Panc1 (cell line): Measurements from ENCODE around the gene CRCP. TPM values are rescaled to one million over a fixed set of nuclear protein-coding genes. Genes with fewer than 3 reads are reported as not detected.

Source experiments
- ATAC-seq: fragments of 200-7000 bp; cut with Tn5 transposase; 2 replicates; pipeline ENCODE4 v1.9.1; 2020; ENCODE audit warnings: mild to moderate bottlenecking, moderate library complexity
- BruUV-seq: library from RNA; stranded (reverse); fragments of 400-500 nt; replicated peaks from 2 replicates; lab custom pipeline; 2021; lab: Mats Ljungman, UMichigan
- CTCF ChIA-PET: fragments of 300-600 bp; sonication (Branson Sonifier 250); formaldehyde crosslinking; loops from one replicate; lab custom pipeline; 2022; ENCODE audit warnings: antibody characterized with exemption; lab: Charles Lee
- POLR2A ChIA-PET: fragments of 300-600 bp; sonication (Branson Sonifier 250); formaldehyde crosslinking; loops from one replicate; lab custom pipeline; 2022; ENCODE audit warnings: antibody characterized with exemption; lab: Charles Lee
- DNase-seq: peaks from one replicate; pipeline ENCODE4 v3.0.0-alpha.2; 2010; ENCODE audit warnings: low read depth, low spot score
- H3K27ac ChIP-seq: 2 replicates; pipeline ENCODE4 v1.5.1; 2011; ENCODE audit warnings: mild to moderate bottlenecking, low read length, inconsistent platforms
- H3K27me3 ChIP-seq: fragments of 200-500 bp; sonication (Bioruptor generic); 2 replicates; pipeline ENCODE4 v1.6.0; 2014; ENCODE audit warnings: low read length, inconsistent platforms; ENCODE audit not compliant: control insufficient read depth, insufficient read depth
- H3K36me3 ChIP-seq: fragments of 200-500 bp; sonication (Bioruptor generic); 2 replicates; pipeline ENCODE4 v1.5.1; 2014; ENCODE audit warnings: inconsistent platforms, mild to moderate bottlenecking, low read length, moderate library complexity; ENCODE audit not compliant: control insufficient read depth, insufficient read depth
- H3K4me1 ChIP-seq: 2 replicates; pipeline ENCODE4 v1.5.1; 2011; ENCODE audit warnings: inconsistent platforms, mild to moderate bottlenecking, low read length, moderate library complexity; ENCODE audit not compliant: control insufficient read depth, insufficient read depth
- H3K4me3 ChIP-seq, 2 experiments: 2 replicates each; pipeline ENCODE4 v1.5.1; 2011 to 2012; ENCODE audit warnings: low read depth in 2 of 2, low read length in 2 of 2, mild to moderate bottlenecking in 2 of 2, inconsistent platforms in 1 of 2, moderate library complexity in 1 of 2
- H3K9me3 ChIP-seq: fragments of 200-500 bp; sonication (Bioruptor generic); 2 replicates; pipeline ENCODE4 v1.5.1; 2014; ENCODE audit warnings: low read depth, mild to moderate bottlenecking, inconsistent platforms, low read length, moderate library complexity; ENCODE audit not compliant: control insufficient read depth, insufficient read depth
- POLR2AphosphoS5 ChIP-seq: IDR thresholded peaks from 2 replicates; pipeline ENCODE4 v1.6.1; 2012; ENCODE audit warnings: mild to moderate bottlenecking, low read depth, low read length, moderate library complexity
- SIN3A ChIP-seq: IDR thresholded peaks from 2 replicates; pipeline ENCODE4 v1.6.1; 2012; ENCODE audit warnings: low read depth, mild to moderate bottlenecking, low read length, moderate library complexity, borderline replicate concordance; ENCODE audit not compliant: insufficient read depth
- TCF7L2 ChIP-seq: IDR thresholded peaks from 2 replicates; pipeline ENCODE4 v1.6.1; 2011; ENCODE audit warnings: mild to moderate bottlenecking, low read depth, low read length, inconsistent platforms
- in situ Hi-C: cut with HindIII; loops from 2 replicates; pipeline ENCODE4 v1.10.0; 2016; ENCODE audit warnings: low sequenced_read_pairs, low pct_unique_long_range_greater_than_20kb
- intact Hi-C: fragments of 100-400 bp; cut with micrococcal nuclease; formaldehyde crosslinking; loops from one replicate; pipeline ENCODE4 v1.10.0; 2022; ENCODE audit not compliant: unreplicated experiment
- total RNA-seq: library from RNA; stranded (reverse); gene quantifications from one replicate; pipeline ENCODE4 v1.2.1, GENCODE V29; 2021; ENCODE audit not compliant: unreplicated experiment
- TF ChIP-seq, protein P1 (sequence below), 2 experiments: IDR thresholded peaks; 2 replicates each; pipeline ENCODE4 v1.6.1; 2011 to 2012; ENCODE audit warnings: low read depth in 2 of 2, control low read depth in 1 of 2, low read length in 1 of 2, mild to moderate bottlenecking in 1 of 2, moderate library complexity in 1 of 2; ENCODE audit not compliant: insufficient read depth in 1 of 2
- TF ChIP-seq, protein P2 (sequence below): fragments of 450-650 bp; IDR thresholded peaks from 2 replicates; pipeline ENCODE4 v1.5.1; 2017; ENCODE audit warnings: mild to moderate bottlenecking

Gene CRCP
- total RNA-seq, 1 experiment from 2014 or later, result 46.4 TPM

DNA sequence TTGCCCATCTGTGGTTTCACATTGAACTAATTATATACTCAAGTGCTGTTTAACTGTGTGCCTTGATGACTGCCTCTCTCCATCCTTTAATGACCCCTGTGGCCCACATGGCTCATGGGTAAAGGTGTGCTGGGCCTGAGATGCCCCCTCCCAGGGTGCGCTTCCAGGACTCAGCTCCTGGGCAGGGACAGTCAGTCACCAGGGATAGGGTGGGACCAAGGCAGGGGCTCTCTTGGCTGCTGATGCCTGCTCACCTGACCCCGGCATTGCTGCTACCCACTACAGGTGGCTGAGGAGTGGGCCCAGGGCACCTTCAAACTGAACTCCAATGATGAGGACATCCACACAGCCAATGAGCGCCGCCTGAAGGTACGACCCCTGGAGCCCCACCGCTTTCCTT, 32.6 kb upstream of the CRCP start:
- H3K36me3 ChIP-seq, result no peaks in the 10 kb centered on the region
- BruUV-seq, result no TSS peak
- intact Hi-C loops, result no loop called here

DNA sequence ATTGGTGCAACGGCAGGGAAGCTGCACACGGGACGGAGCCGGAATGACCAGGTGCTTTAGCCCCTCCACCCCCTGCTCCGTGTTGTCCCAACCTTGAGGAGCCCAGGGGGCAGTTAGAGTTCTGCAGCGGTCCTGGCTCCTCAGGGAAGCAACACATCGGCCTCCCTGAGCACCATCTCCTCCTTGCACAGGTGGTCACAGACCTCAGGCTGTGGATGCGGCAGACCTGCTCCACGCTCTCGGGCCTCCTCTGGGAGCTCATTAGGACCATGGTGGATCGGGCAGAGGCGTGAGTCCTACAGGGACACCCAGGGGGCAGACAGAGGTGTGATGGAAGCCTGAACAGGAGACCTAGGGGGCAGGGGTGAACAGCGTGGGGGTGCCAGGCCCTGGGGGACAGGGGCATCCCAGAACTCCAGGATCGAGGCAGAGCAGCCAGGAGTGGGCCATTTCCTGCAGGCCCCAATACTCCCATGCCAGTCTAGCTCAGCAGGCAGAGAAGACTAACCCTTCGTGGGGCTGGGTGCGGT, 31.7 kb upstream of the CRCP start:
- DNase-seq (no peak), ATAC-seq (no peak)
- no peaks in the 10 kb centered on the region for H3K36me3 ChIP-seq
- no peaks in the 10 kb centered on the region for H3K27me3 ChIP-seq
- TF ChIP-seq SIN3A (no peak), POLR2AphosphoS5 (no peak), TCF7L2 (no peak)
- TF ChIP-seq, protein P1, sequence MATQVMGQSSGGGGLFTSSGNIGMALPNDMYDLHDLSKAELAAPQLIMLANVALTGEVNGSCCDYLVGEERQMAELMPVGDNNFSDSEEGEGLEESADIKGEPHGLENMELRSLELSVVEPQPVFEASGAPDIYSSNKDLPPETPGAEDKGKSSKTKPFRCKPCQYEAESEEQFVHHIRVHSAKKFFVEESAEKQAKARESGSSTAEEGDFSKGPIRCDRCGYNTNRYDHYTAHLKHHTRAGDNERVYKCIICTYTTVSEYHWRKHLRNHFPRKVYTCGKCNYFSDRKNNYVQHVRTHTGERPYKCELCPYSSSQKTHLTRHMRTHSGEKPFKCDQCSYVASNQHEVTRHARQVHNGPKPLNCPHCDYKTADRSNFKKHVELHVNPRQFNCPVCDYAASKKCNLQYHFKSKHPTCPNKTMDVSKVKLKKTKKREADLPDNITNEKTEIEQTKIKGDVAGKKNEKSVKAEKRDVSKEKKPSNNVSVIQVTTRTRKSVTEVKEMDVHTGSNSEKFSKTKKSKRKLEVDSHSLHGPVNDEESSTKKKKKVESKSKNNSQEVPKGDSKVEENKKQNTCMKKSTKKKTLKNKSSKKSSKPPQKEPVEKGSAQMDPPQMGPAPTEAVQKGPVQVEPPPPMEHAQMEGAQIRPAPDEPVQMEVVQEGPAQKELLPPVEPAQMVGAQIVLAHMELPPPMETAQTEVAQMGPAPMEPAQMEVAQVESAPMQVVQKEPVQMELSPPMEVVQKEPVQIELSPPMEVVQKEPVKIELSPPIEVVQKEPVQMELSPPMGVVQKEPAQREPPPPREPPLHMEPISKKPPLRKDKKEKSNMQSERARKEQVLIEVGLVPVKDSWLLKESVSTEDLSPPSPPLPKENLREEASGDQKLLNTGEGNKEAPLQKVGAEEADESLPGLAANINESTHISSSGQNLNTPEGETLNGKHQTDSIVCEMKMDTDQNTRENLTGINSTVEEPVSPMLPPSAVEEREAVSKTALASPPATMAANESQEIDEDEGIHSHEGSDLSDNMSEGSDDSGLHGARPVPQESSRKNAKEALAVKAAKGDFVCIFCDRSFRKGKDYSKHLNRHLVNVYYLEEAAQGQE (IDR thresholded peaks at IDR 0.05; ENCODE audit: insufficient read depth in 1 of 2, low read depth in 2 of 2, low read length in 1 of 2), result no peak
- TF ChIP-seq, protein P2, sequence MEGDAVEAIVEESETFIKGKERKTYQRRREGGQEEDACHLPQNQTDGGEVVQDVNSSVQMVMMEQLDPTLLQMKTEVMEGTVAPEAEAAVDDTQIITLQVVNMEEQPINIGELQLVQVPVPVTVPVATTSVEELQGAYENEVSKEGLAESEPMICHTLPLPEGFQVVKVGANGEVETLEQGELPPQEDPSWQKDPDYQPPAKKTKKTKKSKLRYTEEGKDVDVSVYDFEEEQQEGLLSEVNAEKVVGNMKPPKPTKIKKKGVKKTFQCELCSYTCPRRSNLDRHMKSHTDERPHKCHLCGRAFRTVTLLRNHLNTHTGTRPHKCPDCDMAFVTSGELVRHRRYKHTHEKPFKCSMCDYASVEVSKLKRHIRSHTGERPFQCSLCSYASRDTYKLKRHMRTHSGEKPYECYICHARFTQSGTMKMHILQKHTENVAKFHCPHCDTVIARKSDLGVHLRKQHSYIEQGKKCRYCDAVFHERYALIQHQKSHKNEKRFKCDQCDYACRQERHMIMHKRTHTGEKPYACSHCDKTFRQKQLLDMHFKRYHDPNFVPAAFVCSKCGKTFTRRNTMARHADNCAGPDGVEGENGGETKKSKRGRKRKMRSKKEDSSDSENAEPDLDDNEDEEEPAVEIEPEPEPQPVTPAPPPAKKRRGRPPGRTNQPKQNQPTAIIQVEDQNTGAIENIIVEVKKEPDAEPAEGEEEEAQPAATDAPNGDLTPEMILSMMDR, result no peak
- POLR2A ChIA-PET, result no interaction called here
- intact Hi-C loops, result no loop called here
- in situ Hi-C loops, result no loop called here
- no peak overlapping the region for H3K27ac ChIP-seq
- no TSS peak for BruUV-seq
- CTCF ChIA-PET, result interaction anchor here (0.6 kb wide), 1 partner anchor 112 kb away, joined by 5 read pairs; no protein-coding TSS in a partner anchor
- no peaks in the 10 kb centered on the region for H3K9me3 ChIP-seq
- H3K4me1 ChIP-seq, result no peaks in the 10 kb centered on the region
- H3K4me3 ChIP-seq, result no peak overlapping the region

More for the DNA sequence above, 32.6 kb upstream of the CRCP start:
- ATAC-seq (no peak), DNase-seq (no peak)
- POLR2A ChIA-PET, result interaction anchor here (0.5 kb wide), 1 partner anchor 51 kb away, joined by 3 read pairs; no protein-coding TSS in a partner anchor
- Histone ChIP-seq H3K4me3 (no peak overlapping the region), H3K27ac (no peak overlapping the region), H3K4me1 (no peaks in the 10 kb centered on the region), H3K27me3 (no peaks in the 10 kb centered on the region), H3K9me3 (no peaks in the 10 kb centered on the region)
- TF ChIP-seq POLR2AphosphoS5 (no peak), TCF7L2 (no peak), SIN3A (no peak)
- TF ChIP-seq, protein P1 (IDR thresholded peaks at IDR 0.05; ENCODE audit: insufficient read depth in 1 of 2, low read depth in 2 of 2, low read length in 1 of 2), result no peak
- TF ChIP-seq, protein P2, result no peak
- CTCF ChIA-PET, result no interaction called here
- in situ Hi-C loops, result no loop called here
